ENCODE measurements around the gene INO80. TPM values are rescaled to one million over a fixed set of nuclear protein-coding genes. Genes with fewer than 3 reads are reported as not detected.
"Not testable (repeated sequence)": the region's sequence is repeated elsewhere in the genome, so short reads cannot be mapped to it uniquely, and the experiment has no call there.

The INO80 gene
- total RNA-seq, 2 experiments from 2014 or later = 21.8 to 22.1 TPM

DNA sequence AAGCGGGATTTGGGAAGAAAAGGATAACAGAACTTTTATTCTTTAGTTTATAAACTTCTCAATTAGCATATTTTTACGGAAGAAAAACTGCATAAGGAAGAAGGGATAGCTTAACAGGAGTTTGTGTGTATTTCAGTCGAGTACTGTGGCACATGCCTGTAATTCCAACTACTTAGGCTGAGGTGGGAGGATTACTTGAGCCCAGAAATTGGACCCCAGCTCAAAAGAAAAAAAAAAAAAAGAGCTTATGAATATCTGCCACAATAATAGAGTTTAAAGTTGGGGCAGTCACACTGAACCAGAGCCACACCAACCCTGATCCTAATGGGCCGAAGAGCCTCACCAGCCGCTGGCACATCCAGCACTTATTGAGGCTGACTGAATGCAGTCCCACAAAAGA is 131.7 kb downstream of the INO80 start:
- peaks cover 4% of the 10 kb centered on the region for H3K4me1 Mint-ChIP-seq
- ChIA-PET POLR2A (no interaction called here), CTCF (interaction anchor here (1.5 kb wide), 1 partner anchor 43 kb away, joined by 5 read pairs; no protein-coding TSS in a partner anchor)
- DNase-seq = no peak
- H3K27ac Mint-ChIP-seq = no peak overlapping the region
- no peak overlapping the region for H3K4me3 Mint-ChIP-seq
- peaks cover 70% of the 10 kb centered on the region for H3K36me3 Mint-ChIP-seq (ENCODE audit: low read depth)
- H3K27me3 Mint-ChIP-seq = no peaks in the 10 kb centered on the region
- no peaks in the 10 kb centered on the region for H3K9me3 Mint-ChIP-seq

DNA sequence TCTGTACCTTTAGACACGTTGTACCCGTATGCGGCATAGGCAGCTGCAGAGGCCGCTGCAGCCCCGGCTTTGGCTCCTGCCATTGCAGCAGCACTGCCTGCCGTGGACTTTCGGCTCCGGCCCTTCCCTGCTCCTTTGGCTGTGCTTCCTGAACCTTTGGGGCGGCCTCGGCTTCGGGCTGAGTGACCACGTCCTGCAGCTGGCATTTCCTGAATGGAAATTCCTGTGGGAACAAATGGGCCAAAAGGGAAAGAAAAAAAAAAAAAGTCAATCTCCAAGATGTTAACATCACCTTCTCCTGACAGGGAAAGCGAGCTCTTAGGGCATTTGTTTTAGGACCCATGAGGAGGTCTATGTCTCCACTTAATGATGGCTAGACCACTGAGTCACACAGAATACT is 133.2 kb downstream of the INO80 start:
- POLR2A ChIA-PET = interaction anchor here (1.4 kb wide), 1 partner anchor 9 kb away, joined by 5 read pairs; no protein-coding TSS in a partner anchor
- CTCF ChIA-PET = interaction anchor here (1.5 kb wide), 1 partner anchor 41 kb away, joined by 5 read pairs; no protein-coding TSS in a partner anchor
- Mint-ChIP-seq H3K9me3 (no peaks in the 10 kb centered on the region), H3K4me3 (no peak overlapping the region), H3K27ac (no peak overlapping the region), H3K27me3 (no peaks in the 10 kb centered on the region), H3K36me3 (ENCODE audit: low read depth) (peaks cover 73% of the 10 kb centered on the region), H3K4me1 (peaks cover 4% of the 10 kb centered on the region)
- DNase-seq = no peak

DNA sequence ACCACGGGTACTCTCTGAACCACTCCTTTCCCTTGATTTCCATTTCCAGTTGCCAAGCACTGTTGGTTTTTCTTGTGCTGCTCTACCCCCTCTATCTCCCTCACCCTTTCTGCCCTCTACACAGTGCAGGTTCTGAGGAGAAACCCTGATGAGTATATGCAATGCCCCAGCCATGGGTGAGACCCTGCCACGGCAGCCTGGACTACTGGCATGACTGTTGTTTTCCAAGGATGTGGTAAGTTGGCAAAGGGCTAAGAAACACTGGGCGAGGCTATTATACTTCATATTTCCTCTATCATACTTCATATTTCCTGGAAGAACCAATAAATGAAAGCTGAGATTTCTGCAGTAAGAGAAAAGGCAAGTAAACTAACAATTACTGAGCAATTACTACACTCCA is 134.9 kb downstream of the INO80 start:
- DNase-seq = no peak
- Mint-ChIP-seq H3K4me3 (no peak overlapping the region), H3K27me3 (no peaks in the 10 kb centered on the region), H3K36me3 (ENCODE audit: low read depth) (peaks cover 72% of the 10 kb centered on the region), H3K4me1 (peaks cover 4% of the 10 kb centered on the region), H3K9me3 (no peaks in the 10 kb centered on the region), H3K27ac (no peak overlapping the region)
- CTCF ChIA-PET = no interaction called here
- POLR2A ChIA-PET = no interaction called here

DNA sequence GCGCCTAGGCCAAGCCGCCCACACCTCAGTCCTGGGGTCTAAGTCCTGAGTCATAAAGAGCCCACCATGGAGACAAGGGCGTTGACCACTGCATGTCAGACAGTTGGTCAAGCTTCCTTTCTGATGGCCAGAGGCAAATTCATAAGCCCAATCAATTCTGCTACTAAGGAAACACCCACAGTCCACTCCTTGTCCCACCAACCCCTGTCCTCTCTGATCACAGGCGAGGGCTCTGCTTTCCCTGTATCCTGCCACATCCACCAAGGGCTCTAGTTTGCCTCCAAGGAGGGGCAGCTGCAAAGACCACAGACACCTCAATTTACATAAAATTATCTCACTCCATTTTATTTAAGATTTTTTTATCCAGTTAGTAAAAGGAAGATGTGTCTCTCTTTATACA is 137.5 kb downstream of the INO80 start:
- DNase-seq = no peak
- Mint-ChIP-seq H3K27ac (no peak overlapping the region), H3K4me3 (no peak overlapping the region), H3K9me3 (no peaks in the 10 kb centered on the region), H3K36me3 (ENCODE audit: low read depth) (peaks cover 57% of the 10 kb centered on the region), H3K4me1 (peaks cover 4% of the 10 kb centered on the region), H3K27me3 (no peaks in the 10 kb centered on the region)
- ChIA-PET POLR2A (no interaction called here), CTCF (no interaction called here)

DNA sequence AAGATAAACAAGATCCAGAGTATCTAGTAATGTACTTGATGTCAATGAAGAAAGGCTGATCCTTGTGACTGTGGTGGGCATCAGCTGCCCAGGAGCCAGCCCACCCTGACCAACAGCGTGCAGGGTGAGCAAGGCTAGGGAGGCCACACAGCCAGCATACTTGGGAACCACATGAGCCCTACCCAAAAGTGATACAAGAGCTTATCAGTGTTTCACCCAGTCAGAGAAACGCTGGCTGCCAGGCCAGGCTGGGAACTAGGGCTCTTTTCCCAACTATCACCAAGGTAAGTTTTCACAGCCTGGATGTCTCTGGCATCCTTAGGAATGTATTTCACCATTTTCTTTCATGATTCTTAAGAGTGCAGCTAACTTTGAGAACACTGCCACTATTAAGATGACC is 137.9 kb downstream of the INO80 start:
- no peak overlapping the region for H3K4me3 Mint-ChIP-seq
- ChIA-PET CTCF (interaction anchor here (0.5 to 0.6 kb wide), 2 partner anchors 120 to 133 kb away, joined by 3 read pairs; no protein-coding TSS in a partner anchor), POLR2A (no interaction called here)
- peaks cover 4% of the 10 kb centered on the region for H3K4me1 Mint-ChIP-seq
- H3K9me3 Mint-ChIP-seq = no peaks in the 10 kb centered on the region
- DNase-seq = no peak
- H3K36me3 Mint-ChIP-seq (ENCODE audit: low read depth) = peaks cover 53% of the 10 kb centered on the region
- H3K27me3 Mint-ChIP-seq = no peaks in the 10 kb centered on the region
- H3K27ac Mint-ChIP-seq = no peak overlapping the region

DNA sequence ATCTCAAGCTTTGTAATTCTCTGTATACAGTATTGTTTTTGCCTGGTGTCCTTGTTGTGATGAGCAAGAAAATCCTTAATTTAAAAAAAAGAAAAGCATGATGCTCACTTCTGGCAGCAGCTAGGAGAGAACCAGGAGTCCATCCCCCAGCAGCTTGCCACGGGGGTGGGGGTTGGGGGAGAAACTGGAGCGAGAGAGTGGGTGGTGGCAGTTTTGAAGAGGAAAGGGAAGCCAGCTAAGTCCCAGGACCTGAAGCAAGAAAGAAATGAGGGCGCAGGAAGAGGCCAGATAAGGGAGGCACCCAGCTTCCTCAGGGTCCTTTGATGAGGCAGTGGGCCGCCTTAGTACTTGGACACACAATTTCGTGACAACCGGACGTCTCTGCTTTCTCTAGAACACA is 139.3 kb downstream of the INO80 start:
- ChIA-PET CTCF (interaction anchor here (1.9 to 2.1 kb wide), 2 partner anchors 19 to 82 kb away, joined by 4 to 5 read pairs; partner anchors contain the start of gene VPS18), POLR2A (interaction anchor here (1.8 kb wide), 1 partner anchor 12 kb away, joined by 5 read pairs; no protein-coding TSS in a partner anchor)
- Mint-ChIP-seq H3K4me3 (no peak overlapping the region), H3K27ac (no peak overlapping the region), H3K36me3 (ENCODE audit: low read depth) (peaks cover 43% of the 10 kb centered on the region), H3K9me3 (no peaks in the 10 kb centered on the region), H3K4me1 (peaks cover 3% of the 10 kb centered on the region), H3K27me3 (no peaks in the 10 kb centered on the region)
- no peak for DNase-seq

DNA sequence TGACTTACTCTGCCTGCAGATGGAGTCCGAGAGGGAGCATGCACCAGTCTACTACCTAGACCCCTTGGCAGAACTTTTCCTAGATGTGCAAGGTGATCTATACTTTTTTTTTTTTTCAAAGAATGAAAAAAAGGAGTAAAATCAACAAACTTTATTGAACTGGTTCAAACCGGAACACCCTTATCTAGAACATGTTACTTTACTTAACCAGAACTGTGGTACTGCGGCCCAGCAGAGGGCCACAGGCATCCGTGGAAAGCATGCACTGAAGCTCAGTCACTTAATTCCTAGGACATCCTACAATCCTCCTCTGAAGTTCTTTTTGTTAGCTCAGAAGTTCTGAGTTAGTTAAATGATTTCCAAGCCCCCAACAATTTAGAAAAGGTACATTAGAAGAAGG is 141.2 kb downstream of the INO80 start:
- H3K9me3 Mint-ChIP-seq = no peaks in the 10 kb centered on the region
- ChIA-PET CTCF (interaction anchor here (0.6 to 2.1 kb wide), 5 partner anchors 21 to 290 kb away, joined by 3 to 6 read pairs (median 4); partner anchors contain the start of gene VPS18), POLR2A (interaction anchor here (0.8 kb wide), 1 partner anchor 22 kb away, joined by 3 read pairs; the partner anchor contains the start of gene CHAC1)
- H3K4me3 Mint-ChIP-seq = no peak overlapping the region
- no peaks in the 10 kb centered on the region for H3K4me1 Mint-ChIP-seq
- DNase-seq = no peak
- no peak overlapping the region for H3K27ac Mint-ChIP-seq
- H3K27me3 Mint-ChIP-seq = no peaks in the 10 kb centered on the region
- H3K36me3 Mint-ChIP-seq (ENCODE audit: low read depth) = peaks cover 23% of the 10 kb centered on the region

DNA sequence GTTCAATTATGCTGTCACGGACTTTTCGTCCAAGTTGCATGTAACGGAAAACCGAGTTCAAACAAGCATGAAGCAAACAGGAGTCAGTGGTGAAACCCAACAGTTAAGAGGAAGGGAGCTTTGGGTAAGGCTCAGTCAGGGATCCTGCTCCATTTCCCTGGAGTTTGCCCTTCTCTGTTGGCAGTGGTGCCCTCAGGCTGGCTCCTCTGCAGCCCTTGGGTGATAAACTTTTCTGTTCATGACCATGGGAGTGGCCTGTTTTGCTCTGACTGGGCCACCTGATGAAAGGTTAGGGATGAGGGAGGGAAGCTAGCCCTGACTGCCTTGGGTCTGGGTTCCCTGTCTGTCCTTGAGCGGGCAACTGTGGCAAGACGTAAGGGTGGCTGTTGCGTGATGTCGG is 146.7 kb downstream of the INO80 start:
- POLR2A ChIA-PET = no interaction called here
- H3K4me1 Mint-ChIP-seq = no peaks in the 10 kb centered on the region
- H3K36me3 Mint-ChIP-seq (ENCODE audit: low read depth) = no peaks in the 10 kb centered on the region
- H3K27ac Mint-ChIP-seq = no peak overlapping the region
- DNase-seq = no peak
- CTCF ChIA-PET = interaction anchor here (0.6 to 1.4 kb wide), 5 partner anchors 18 to 75 kb away, joined by 3 to 4 read pairs (median 3); no protein-coding TSS in a partner anchor
- H3K27me3 Mint-ChIP-seq = no peaks in the 10 kb centered on the region
- no peaks in the 10 kb centered on the region for H3K9me3 Mint-ChIP-seq
- H3K4me3 Mint-ChIP-seq = no peak overlapping the region

DNA sequence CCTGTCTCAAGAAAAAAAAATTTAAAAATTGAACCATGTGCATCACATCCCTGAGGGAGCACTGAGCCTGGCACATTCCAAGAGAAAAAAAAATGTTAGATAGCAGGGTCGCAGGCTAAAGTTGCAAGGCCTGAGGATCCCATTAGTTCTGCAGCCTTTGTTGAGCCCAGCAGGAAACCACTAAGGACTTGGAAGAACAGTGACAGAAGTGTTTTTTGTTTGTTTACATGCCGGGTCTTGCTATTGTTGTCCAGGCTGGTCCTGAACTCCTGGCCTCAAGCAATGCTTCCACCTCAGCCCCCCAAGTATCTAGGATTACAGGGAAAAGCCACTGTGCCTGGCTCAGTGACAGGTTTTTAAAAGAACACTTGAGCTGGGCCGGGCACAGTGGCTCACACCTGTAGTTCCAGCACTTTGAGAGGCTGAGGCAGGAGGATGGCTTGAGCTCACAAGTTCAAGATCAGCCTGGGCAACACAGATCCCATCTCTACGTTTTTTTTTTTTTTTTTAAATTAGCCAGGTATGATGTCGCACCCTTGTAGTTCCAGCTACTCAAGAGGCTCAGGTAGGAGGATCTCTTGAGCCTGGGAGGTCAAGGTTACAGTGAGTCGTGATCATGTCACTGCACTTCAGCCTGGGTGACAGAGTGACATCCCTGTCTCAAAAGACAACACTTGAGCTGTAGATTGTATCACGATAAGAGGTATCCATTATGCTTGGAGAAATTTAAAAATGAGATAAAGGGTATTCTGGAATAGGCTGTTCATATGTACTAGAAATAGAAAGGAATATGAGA is 147.6 kb downstream of the INO80 start:
- no peaks in the 10 kb centered on the region for H3K27me3 Mint-ChIP-seq
- H3K36me3 Mint-ChIP-seq (ENCODE audit: low read depth) = no peaks in the 10 kb centered on the region
- H3K4me1 Mint-ChIP-seq = no peaks in the 10 kb centered on the region
- CTCF ChIA-PET = interaction anchor here (0.7 to 1.4 kb wide), 4 partner anchors 17 to 76 kb away, joined by 3 to 4 read pairs (median 3); no protein-coding TSS in a partner anchor
- no peak overlapping the region for H3K4me3 Mint-ChIP-seq
- no peaks in the 10 kb centered on the region for H3K9me3 Mint-ChIP-seq
- POLR2A ChIA-PET = no interaction called here
- no peak overlapping the region for H3K27ac Mint-ChIP-seq
- no peak for DNase-seq

GRCh38 chr15:40964634-40965033 is 151.4 kb downstream of the INO80 start:
- ChIA-PET POLR2A (interaction anchor here (2.2 kb wide), 1 partner anchor 12 kb away, joined by 5 read pairs; no protein-coding TSS in a partner anchor), CTCF (interaction anchor here (1.1 to 4.0 kb wide), 2 partner anchors 11 to 59 kb away, joined by 3 to 17 read pairs; partner anchors contain the start of gene CHAC1)
- Mint-ChIP-seq H3K4me3 (no peak overlapping the region), H3K36me3 (ENCODE audit: low read depth) (no peaks in the 10 kb centered on the region), H3K27me3 (no peaks in the 10 kb centered on the region), H3K9me3 (no peaks in the 10 kb centered on the region), H3K27ac (no peak overlapping the region), H3K4me1 (peaks cover 2% of the 10 kb centered on the region)
- DNase-seq = no peak

GRCh38 chr15:40964006-40964405 is 152.1 kb downstream of the INO80 start:
- ChIA-PET CTCF (interaction anchor here (1.6 to 4.0 kb wide), 2 partner anchors 11 to 69 kb away, joined by 4 to 17 read pairs; partner anchors contain the start of genes CHAC1 and VPS18), POLR2A (interaction anchor here (2.2 kb wide), 1 partner anchor 12 kb away, joined by 5 read pairs; no protein-coding TSS in a partner anchor)

DNA sequence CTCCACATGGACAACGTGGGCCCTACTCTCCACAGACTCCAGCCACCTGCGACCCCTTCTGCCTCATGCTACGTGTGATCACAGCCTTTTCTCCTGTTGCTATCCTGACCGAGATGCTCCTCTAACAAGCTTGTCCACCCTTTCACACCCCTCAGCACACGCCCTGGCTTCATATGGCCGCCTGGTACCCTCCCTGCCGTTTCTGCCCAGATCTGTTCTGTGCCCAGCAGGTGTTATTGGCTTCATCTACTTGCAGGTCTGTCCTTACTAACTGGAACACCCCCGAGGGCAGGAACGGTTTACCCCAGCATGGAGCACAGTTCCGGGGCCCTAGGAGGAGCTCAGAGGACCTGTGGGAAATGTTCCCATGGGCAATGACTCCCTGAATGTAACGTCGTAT is 152.9 kb downstream of the INO80 start:
- ChIA-PET CTCF (interaction anchor here (1.0 to 4.0 kb wide), 3 partner anchors 10 to 69 kb away, joined by 4 to 17 read pairs (median 4); partner anchors contain the start of genes CHAC1 and VPS18), POLR2A (interaction anchor here (1.2 kb wide), 1 partner anchor 35 kb away, joined by 3 read pairs; no protein-coding TSS in a partner anchor)
- Mint-ChIP-seq H3K9me3 (no peaks in the 10 kb centered on the region), H3K4me1 (peaks cover 2% of the 10 kb centered on the region), H3K27ac (no peak overlapping the region), H3K36me3 (ENCODE audit: low read depth) (no peaks in the 10 kb centered on the region), H3K27me3 (no peaks in the 10 kb centered on the region), H3K4me3 (no peak overlapping the region)
- DNase-seq = no peak

More at GRCh38 chr15:40964006-40964405, 152.1 kb downstream of the INO80 start:
- Mint-ChIP-seq H3K4me3 (no peak overlapping the region), H3K36me3 (ENCODE audit: low read depth) (no peaks in the 10 kb centered on the region), H3K27me3 (no peaks in the 10 kb centered on the region), H3K9me3 (no peaks in the 10 kb centered on the region), H3K27ac (no peak overlapping the region), H3K4me1 (peaks cover 2% of the 10 kb centered on the region)
- no peak for DNase-seq

DNA sequence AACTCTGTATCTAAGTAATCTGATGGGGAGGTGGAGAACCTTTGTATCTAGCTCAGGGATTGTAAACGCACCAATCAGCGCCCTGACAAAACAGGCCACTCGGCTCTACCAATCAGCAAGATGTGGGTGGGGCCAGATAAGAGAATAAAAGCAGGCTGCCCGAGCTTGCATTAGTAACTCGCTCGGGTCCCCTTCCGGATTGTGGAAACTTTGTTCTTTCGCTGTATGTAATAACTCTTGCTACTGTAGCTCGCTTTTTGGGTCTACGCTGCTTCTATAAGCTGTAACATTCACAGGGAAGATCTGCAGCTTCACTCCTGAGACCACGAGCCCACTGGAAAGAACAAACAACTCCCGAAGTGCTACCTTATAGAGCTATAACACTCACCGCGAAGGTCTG is 153.8 kb downstream of the INO80 start:
- not testable (repeated sequence) for H3K9me3 Mint-ChIP-seq; H3K27ac Mint-ChIP-seq; DNase-seq; H3K36me3 Mint-ChIP-seq (ENCODE audit: low read depth); H3K4me1 Mint-ChIP-seq; H3K27me3 Mint-ChIP-seq; H3K4me3 Mint-ChIP-seq
- ChIA-PET CTCF (interaction anchor here (1.0 to 4.0 kb wide), 2 partner anchors 9 to 21 kb away, joined by 4 to 17 read pairs; partner anchors contain the start of gene CHAC1), POLR2A (interaction anchor here (1.2 kb wide), 1 partner anchor 34 kb away, joined by 3 read pairs; no protein-coding TSS in a partner anchor)
